ENCODE results near the gene ATP5F1E.

The ATP5F1E gene

GRCh38 chr20:58976061-58976730, 55.9 kb downstream of the ATP5F1E start:
- TF ChIP-seq, protein P1, sequence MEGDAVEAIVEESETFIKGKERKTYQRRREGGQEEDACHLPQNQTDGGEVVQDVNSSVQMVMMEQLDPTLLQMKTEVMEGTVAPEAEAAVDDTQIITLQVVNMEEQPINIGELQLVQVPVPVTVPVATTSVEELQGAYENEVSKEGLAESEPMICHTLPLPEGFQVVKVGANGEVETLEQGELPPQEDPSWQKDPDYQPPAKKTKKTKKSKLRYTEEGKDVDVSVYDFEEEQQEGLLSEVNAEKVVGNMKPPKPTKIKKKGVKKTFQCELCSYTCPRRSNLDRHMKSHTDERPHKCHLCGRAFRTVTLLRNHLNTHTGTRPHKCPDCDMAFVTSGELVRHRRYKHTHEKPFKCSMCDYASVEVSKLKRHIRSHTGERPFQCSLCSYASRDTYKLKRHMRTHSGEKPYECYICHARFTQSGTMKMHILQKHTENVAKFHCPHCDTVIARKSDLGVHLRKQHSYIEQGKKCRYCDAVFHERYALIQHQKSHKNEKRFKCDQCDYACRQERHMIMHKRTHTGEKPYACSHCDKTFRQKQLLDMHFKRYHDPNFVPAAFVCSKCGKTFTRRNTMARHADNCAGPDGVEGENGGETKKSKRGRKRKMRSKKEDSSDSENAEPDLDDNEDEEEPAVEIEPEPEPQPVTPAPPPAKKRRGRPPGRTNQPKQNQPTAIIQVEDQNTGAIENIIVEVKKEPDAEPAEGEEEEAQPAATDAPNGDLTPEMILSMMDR (conservative IDR thresholded peaks at IDR 0.05; ENCODE audit: low read depth, low read length), result no peak
- no peak for DNase-seq (ENCODE audit: low read depth)
- no peak overlapping the region for H3K4me3 ChIP-seq (ENCODE audit: low read depth, low read length)
